Ishikawa (cell line): ENCODE results near the gene DNAJC18.

Source experiments
- CEBPB ChIP-seq: IDR thresholded peaks from 2 replicates; pipeline ENCODE4 v1.6.1; 2012
- CREB1 ChIP-seq: IDR thresholded peaks from 2 replicates; pipeline ENCODE4 v1.6.1; 2012; ENCODE audit warnings: low read depth
- EGR1 ChIP-seq: IDR thresholded peaks from 2 replicates; pipeline ENCODE4 v1.6.1; 2012
- EP300 ChIP-seq: IDR thresholded peaks from 2 replicates; pipeline ENCODE4 v1.6.1; 2012; ENCODE audit warnings: borderline replicate concordance
- FOXM1 ChIP-seq: IDR thresholded peaks from 2 replicates; pipeline ENCODE4 v1.6.1; 2012; ENCODE audit warnings: low read depth, borderline replicate concordance
- NFIC ChIP-seq: IDR thresholded peaks from 2 replicates; pipeline ENCODE4 v1.6.1; 2012
- RAD21 ChIP-seq: IDR thresholded peaks from 2 replicates; pipeline ENCODE4 v1.6.1; 2012; ENCODE audit warnings: low read depth
- TAF1 ChIP-seq: IDR thresholded peaks from 2 replicates; pipeline ENCODE4 v1.6.1; 2012; ENCODE audit warnings: low read depth, mild to moderate bottlenecking
- TEAD4 ChIP-seq: IDR thresholded peaks from 2 replicates; pipeline ENCODE4 v1.6.1; 2012
- YY1 ChIP-seq: IDR thresholded peaks from 2 replicates; pipeline ENCODE4 v1.6.1; 2012; ENCODE audit warnings: low read depth
- TF ChIP-seq, protein P1 (sequence below): IDR thresholded peaks from 2 replicates; pipeline ENCODE4 v1.6.1; 2012
- TF ChIP-seq, protein P2 (sequence below): IDR thresholded peaks from 2 replicates; pipeline ENCODE4 v1.6.1; 2012

DNA sequence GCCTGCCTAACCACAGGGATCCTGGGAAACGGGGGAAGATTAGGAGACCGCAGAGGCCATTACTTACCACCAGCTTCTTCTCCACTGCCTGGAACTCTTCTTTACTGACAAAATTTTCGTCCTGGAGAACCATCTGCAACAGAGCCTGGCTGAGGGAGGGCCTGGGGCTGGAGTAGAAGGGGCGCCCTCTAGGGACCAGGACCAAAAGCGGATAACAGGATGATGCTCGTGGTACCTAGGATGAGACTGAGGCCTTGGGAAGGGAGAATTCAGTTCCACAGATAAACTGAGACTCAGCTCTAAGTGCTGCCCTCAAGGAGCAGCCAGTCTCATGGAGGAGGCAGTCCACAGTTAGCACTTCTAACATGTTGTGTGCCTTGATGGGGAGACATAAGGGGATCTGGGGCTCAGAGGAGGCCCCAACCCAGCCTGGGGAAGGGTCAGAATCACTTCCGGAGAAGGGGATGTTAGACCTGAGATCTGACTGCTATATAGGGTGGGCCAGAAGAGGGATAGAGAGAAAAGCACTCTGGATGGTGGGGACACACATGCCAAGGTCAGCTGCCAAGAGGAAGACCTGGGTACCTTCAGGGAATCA lies 36.7 kb downstream of the DNAJC18 start:
- TF ChIP-seq YY1 (no peak), TEAD4 (no peak), EP300 (no peak), CEBPB (no peak), FOXM1 (no peak), EGR1 (no peak), CREB1 (no peak), NFIC (no peak), RAD21 (peak; percentile 74), TAF1 (no peak)
- TF ChIP-seq, protein P1, sequence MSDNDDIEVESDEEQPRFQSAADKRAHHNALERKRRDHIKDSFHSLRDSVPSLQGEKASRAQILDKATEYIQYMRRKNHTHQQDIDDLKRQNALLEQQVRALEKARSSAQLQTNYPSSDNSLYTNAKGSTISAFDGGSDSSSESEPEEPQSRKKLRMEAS = no peak
- TF ChIP-seq, protein P2, sequence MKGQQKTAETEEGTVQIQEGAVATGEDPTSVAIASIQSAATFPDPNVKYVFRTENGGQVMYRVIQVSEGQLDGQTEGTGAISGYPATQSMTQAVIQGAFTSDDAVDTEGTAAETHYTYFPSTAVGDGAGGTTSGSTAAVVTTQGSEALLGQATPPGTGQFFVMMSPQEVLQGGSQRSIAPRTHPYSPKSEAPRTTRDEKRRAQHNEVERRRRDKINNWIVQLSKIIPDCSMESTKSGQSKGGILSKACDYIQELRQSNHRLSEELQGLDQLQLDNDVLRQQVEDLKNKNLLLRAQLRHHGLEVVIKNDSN = no peak
